Hypothalamus (tissue), 51 donors: ENCODE data around the gene IGFBP7.
A peak's percentile ranks its signal among the peaks of the same experiment; 100 is the strongest.

Experiments used
- DNase-seq, 51 donors: peaks; one replicate each; lab custom pipeline; 2025; lab: John Stamatoyannopoulos, UW

IGFBP7 gene

GRCh38 chr4:57131849-57132742, 21.9 kb upstream of the IGFBP7 start:
- peak in 6 of 51 donors; percentile 2 to 22 (median 4) for DNase-seq

- no peak for DNase-seq
Observed at GRCh38 chr4:57129477-57129876, 19.3 kb upstream of the IGFBP7 start.

GRCh38 chr4:57127361-57127760, 17.2 kb upstream of the IGFBP7 start:
- no peak for DNase-seq

GRCh38 chr4:57125996-57126395, 15.8 kb upstream of the IGFBP7 start:
- no peak for DNase-seq

GRCh38 chr4:57124145-57124544, 14.0 kb upstream of the IGFBP7 start:
- DNase-seq = no peak

- DNase-seq = no peak
Observed at GRCh38 chr4:57122959-57123358, 12.8 kb upstream of the IGFBP7 start.

GRCh38 chr4:57119054-57119651, 9.0 kb upstream of the IGFBP7 start:
- peak in 26 of 51 donors; percentile 5 to 64 (median 30) for DNase-seq

- DNase-seq = no peak
Observed at GRCh38 chr4:57117491-57117890, 7.3 kb upstream of the IGFBP7 start.

GRCh38 chr4:57116245-57116644, 6.1 kb upstream of the IGFBP7 start:
- DNase-seq = no peak

GRCh38 chr4:57114973-57115372, 4.8 kb upstream of the IGFBP7 start:
- DNase-seq = no peak

- peak in 6 of 51 donors; percentile 5 to 19 (median 10) for DNase-seq
Observed at GRCh38 chr4:57113870-57114269, 3.7 kb upstream of the IGFBP7 start.

GRCh38 chr4:57110640-57111511, 691 bp upstream of the IGFBP7 start:
- peak in 48 of 51 donors; percentile 4 to 74 (median 46) for DNase-seq

- no peak for DNase-seq
Observed at GRCh38 chr4:57109411-57109846, 756 bp downstream of the IGFBP7 start.

GRCh38 chr4:57106181-57106580, 4.0 kb downstream of the IGFBP7 start:
- no peak for DNase-seq

- DNase-seq = no peak
Observed at GRCh38 chr4:57104706-57105560, 5.3 kb downstream of the IGFBP7 start.

- DNase-seq = no peak
Observed at GRCh38 chr4:57103051-57103450, 7.1 kb downstream of the IGFBP7 start.

GRCh38 chr4:57102050-57102624, 8.0 kb downstream of the IGFBP7 start:
- peak in 1 of 51 donors; percentile 24 for DNase-seq

- DNase-seq = no peak
Observed at GRCh38 chr4:57100979-57101651, 9.1 kb downstream of the IGFBP7 start.

- DNase-seq = no peak
Observed at GRCh38 chr4:57099363-57099762, 10.8 kb downstream of the IGFBP7 start.
